K562 (cell line): Measurements from ENCODE around the gene TMEM69. TPM values are rescaled to one million over a fixed set of nuclear protein-coding genes. Genes with fewer than 3 reads are reported as not detected.

ENCODE experiments used
- ARID4B ChIP-seq: sonication (generic); formaldehyde crosslinking; IDR thresholded peaks from 2 replicates; pipeline ENCODE4 v1.8.0; 2022; ENCODE audit warnings: mild to moderate bottlenecking, missing genetic modification reagents
- BRCA1 ChIP-seq, 2 experiments: fragments of 450-650 bp in 1 of 2; sonication (generic) in 1 of 2; formaldehyde crosslinking in 1 of 2; IDR thresholded peaks; 2 replicates each; pipeline versions ENCODE4 v1.5.0 to v1.6.1; 2017 to 2020; ENCODE audit warnings: mild to moderate bottlenecking in 1 of 2, missing genetic modification reagents in 1 of 2
- BRD9 ChIP-seq: fragments of 450-650 bp; IDR thresholded peaks from 2 replicates; pipeline ENCODE4 v1.6.1; 2018; ENCODE audit warnings: low read depth; ENCODE audit not compliant: partially characterized antibody
- CBX1 ChIP-seq: sonication (generic); IDR thresholded peaks from 2 replicates; pipeline ENCODE4 v1.6.1; 2016; ENCODE audit warnings: antibody characterized with exemption, low read depth, mild to moderate bottlenecking
- CSDE1 ChIP-seq, 2 experiments: fragments of 450-650 bp; IDR thresholded peaks; 2 replicates each; pipeline ENCODE4 v1.6.1; 2016; ENCODE audit warnings: mild to moderate bottlenecking in 1 of 2
- ETS1 ChIP-seq: conservative IDR thresholded peaks from 2 replicates; pipeline ENCODE4 v1.6.1; 2011; ENCODE audit warnings: low read depth, mild to moderate bottlenecking, low read length; ENCODE audit not compliant: control insufficient read depth
- FOXA1 ChIP-seq: fragments of 450-650 bp; IDR thresholded peaks from 2 replicates; pipeline ENCODE4 v1.6.1; 2016; ENCODE audit warnings: mild to moderate bottlenecking, borderline replicate concordance
- GATAD2B ChIP-seq: fragments of 450-650 bp; IDR thresholded peaks from 2 replicates; pipeline ENCODE4 v1.6.1; 2017; ENCODE audit warnings: mild to moderate bottlenecking, borderline replicate concordance
- GTF2F1 ChIP-seq: IDR thresholded peaks from 2 replicates; pipeline ENCODE4 v1.6.1; 2011; ENCODE audit warnings: low read depth, low read length, improper control_type of control experiment
- HMG20B ChIP-seq: fragments of 250-450 bp; sonication (Bioruptor Pico); IDR thresholded peaks from 2 replicates; pipeline ENCODE4 v1.5.0; 2021; ENCODE audit warnings: mild to moderate bottlenecking
- KDM1A ChIP-seq, 2 experiments: fragments of 450-650 bp; IDR thresholded peaks; 2 replicates each; pipeline ENCODE4 v1.6.1; 2016; ENCODE audit warnings: mild to moderate bottlenecking in 2 of 2
- KLF6 ChIP-seq: fragments of 250-450 bp; sonication (Bioruptor Pico); IDR thresholded peaks from 2 replicates; pipeline ENCODE4 v1.4.0; 2020; ENCODE audit warnings: mild to moderate bottlenecking, moderate library complexity, borderline replicate concordance
- MCM3 ChIP-seq: fragments of 450-650 bp; IDR thresholded peaks from 2 replicates; pipeline ENCODE4 v1.6.1; 2016
- MECOM ChIP-seq: fragments of 250-450 bp; sonication (Bioruptor Pico); IDR thresholded peaks from 2 replicates; pipeline ENCODE4 v1.8.0; 2022; ENCODE audit warnings: inconsistent platforms
- NEUROD1 ChIP-seq: fragments of 150-350 bp; IDR thresholded peaks from 2 replicates; pipeline ENCODE4 v1.6.1; 2014; ENCODE audit warnings: borderline replicate concordance, low read length, low read depth; ENCODE audit not compliant: partially characterized antibody
- TAF1 ChIP-seq: IDR thresholded peaks from 2 replicates; pipeline ENCODE4 v1.6.1; 2011; ENCODE audit warnings: mild to moderate bottlenecking, low read length, moderate library complexity; ENCODE audit not compliant: insufficient read depth, control insufficient read depth, severe bottlenecking; ENCODE audit errors: extremely low read depth
- TCF7L2 ChIP-seq: fragments of 150-350 bp; IDR thresholded peaks from 2 replicates; pipeline ENCODE4 v1.6.1; 2016; ENCODE audit warnings: low read depth, mild to moderate bottlenecking, low read length, moderate library complexity
- TEAD4 ChIP-seq, 2 experiments: sonication (generic) in 1 of 2; formaldehyde crosslinking in 1 of 2; IDR thresholded peaks; 2 replicates each; pipeline versions ENCODE4 v1.6.1 to v1.8.0; 2012 to 2022; ENCODE audit warnings: borderline replicate concordance in 1 of 2, inconsistent platforms in 1 of 2, low read length in 1 of 2, mild to moderate bottlenecking in 1 of 2, missing genetic modification reagents in 1 of 2
- ZBTB8A ChIP-seq: fragments of 450-650 bp; IDR thresholded peaks from 2 replicates; pipeline ENCODE4 v1.6.1; 2018; ENCODE audit warnings: mild to moderate bottlenecking, moderate library complexity; ENCODE audit not compliant: partially characterized antibody
- ZFPM2 ChIP-seq: fragments of 250-450 bp; sonication (Bioruptor Pico); IDR thresholded peaks from 2 replicates; pipeline ENCODE4 v1.5.1; 2022; ENCODE audit warnings: mild to moderate bottlenecking
- ZNF12 ChIP-seq: sonication (generic); formaldehyde crosslinking; IDR thresholded peaks from 2 replicates; pipeline ENCODE4 v1.4.0; 2020; ENCODE audit warnings: mild to moderate bottlenecking, missing genetic modification reagents
- ZNF75A ChIP-seq: fragments of 450-650 bp; formaldehyde crosslinking; IDR thresholded peaks from 2 replicates; pipeline ENCODE4 v1.4.0; 2020; ENCODE audit warnings: mild to moderate bottlenecking
- polyA plus RNA-seq, 8 experiments: library from polyadenylated mRNA; depleted of rRNA in 4 of 8; stranded (reverse) in 5 of 8; unstranded in 3 of 8; fragments of >200 nt; fragmentation: Nextera tagmentation in 2 of 8; fragmentation: Illumina TruSeq in 1 of 8; extraction: Ambion mirVana in 2 of 8; extraction: Trizol in 1 of 8; gene quantifications; 2 replicates each; pipeline versions ENCODE4 v1.2.1 to v1.2.3, GENCODE V29; 2011 to 2014; ENCODE audit warnings: inconsistent platforms in 1 of 8, missing spikeins in 1 of 8
- total RNA-seq, 7 experiments: library from RNA; depleted of rRNA in 6 of 7; stranded (reverse); fragments of >200 nt in 6 of 7; fragmentation: Illumina TruSeq in 2 of 7; extraction: Trizol in 2 of 7; gene quantifications; 2 replicates each; pipeline versions ENCODE4 v1.2.1 to v1.2.3, GENCODE V29; 2011 to 2021; ENCODE audit warnings: low replicate concordance in 1 of 7

Gene TMEM69
- total and polyA plus RNA-seq, 9 of the 15 experiments (the other 6 are each of a cell fraction or from before 2014, with no cell fraction given) = 47.3 to 248 (median 103) TPM

GRCh38 chr1:45687754-45688740 is at the start of gene TMEM69 (continued):
- TF ChIP-seq CBX1 = peak; percentile 52
- peak; percentile 99 for TF ChIP-seq TAF1
- peak; percentile 34; the same call in 1 of the 2 replicates for TF ChIP-seq TEAD4 (IDR thresholded peaks at IDR 0.05; ENCODE audit: low read length)
- no peak for TF ChIP-seq TEAD4 (CRISPR knock-in tag; IDR thresholded peaks at IDR 0.05; ENCODE audit: borderline replicate concordance)
- peak; percentile 91; the same call in 1 of the 2 replicates for TF ChIP-seq GTF2F1
- TF ChIP-seq KDM1A (IDR thresholded peaks at IDR 0.05) = no peak
- TF ChIP-seq ARID4B = peak; percentile 65; the same call in 1 of the 2 replicates
- TF ChIP-seq ETS1 = no peak; the same call in 1 of the 2 replicates
- TF ChIP-seq CSDE1 (IDR thresholded peaks at IDR 0.05) = no peak
- no peak for TF ChIP-seq ZNF75A (CRISPR knock-in tag)
- TF ChIP-seq BRD9 = peak; percentile 46
- no peak for TF ChIP-seq ZFPM2 (CRISPR knock-in tag)
- no peak for TF ChIP-seq FOXA1
- TF ChIP-seq BRCA1 (IDR thresholded peaks at IDR 0.05) = no peak
- no peak for TF ChIP-seq BRCA1 (CRISPR knock-in tag; IDR thresholded peaks at IDR 0.05)
- no peak for TF ChIP-seq HMG20B (CRISPR knock-in tag)
- no peak for TF ChIP-seq MCM3
- no peak for TF ChIP-seq GATAD2B
- TF ChIP-seq NEUROD1 = peak; percentile 77
- TF ChIP-seq KLF6 (CRISPR knock-in tag) = 0 out of 2 replicates have a peak, but pooled peaks have one; percentile 10
- no peak for TF ChIP-seq TCF7L2
- TF ChIP-seq MECOM (CRISPR knock-in tag) = no peak
- peak; percentile 73 for TF ChIP-seq ZNF12 (CRISPR knock-in tag)
- no peak for TF ChIP-seq ZBTB8A
